CD4-positive, alpha-beta T cell treated with Interleukin-12 subunit alpha and Interleukin-12 subunit beta, for 1 hour (primary cell): ENCODE results near the gene TOP3B.
A peak's percentile ranks its signal among the peaks of the same experiment; 100 is the strongest.

Experiments used
- DNase-seq: peaks from one replicate; pipeline ENCODE4 v3.0.0-alpha.2; 2020

TOP3B gene

GRCh38 chr22:21960200-21961126 lies 22.1 kb downstream of the TOP3B start:
- DNase-seq: no peak

- no peak for DNase-seq
These were observed 23.1 kb downstream of the TOP3B start for GRCh38 chr22:21959274-21960074.

GRCh38 chr22:21958360-21959273 lies 24.0 kb downstream of the TOP3B start:
- DNase-seq: no peak

GRCh38 chr22:21952586-21953571 lies 29.7 kb downstream of the TOP3B start, which contains the start of gene PPM1F:
Gene PPM1F, minus strand, starts transcription at chr22:21952848. Its CDS starts 6,800 bp downstream, at chr22:21946048.
- peak; percentile 92 for DNase-seq

- no peak for DNase-seq
These were observed 30.6 kb downstream of the TOP3B start for GRCh38 chr22:21951931-21952465.

GRCh38 chr22:21951062-21951461 lies 31.5 kb downstream of the TOP3B start:
- DNase-seq: no peak

GRCh38 chr22:21949948-21950347 lies 32.6 kb downstream of the TOP3B start:
- DNase-seq: no peak

- DNase-seq: no peak
These were observed 33.0 kb downstream of the TOP3B start for GRCh38 chr22:21949569-21949918.

GRCh38 chr22:21948824-21949568 lies 33.6 kb downstream of the TOP3B start:
- no peak for DNase-seq

- no peak for DNase-seq
These were observed 34.2 kb downstream of the TOP3B start for GRCh38 chr22:21948390-21948789.

- no peak for DNase-seq
These were observed 35.3 kb downstream of the TOP3B start for GRCh38 chr22:21947040-21948014.

GRCh38 chr22:21946262-21946925 lies 36.2 kb downstream of the TOP3B start:
- DNase-seq: no peak

GRCh38 chr22:21945453-21946261 lies 36.9 kb downstream of the TOP3B start:
- DNase-seq: no peak

GRCh38 chr22:21944871-21945270 lies 37.7 kb downstream of the TOP3B start:
- no peak for DNase-seq

GRCh38 chr22:21943571-21944448 lies 38.8 kb downstream of the TOP3B start:
- no peak for DNase-seq
